Epithelial cell of esophagus (primary cell): ENCODE results near the gene ARHGAP23.
A peak's percentile ranks its signal among the peaks of the same experiment; 100 is the strongest.

Source experiments
- DNase-seq: peaks from one replicate; pipeline ENCODE4 v3.0.0; 2010; ENCODE audit warnings: low read depth
- H3K4me3 ChIP-seq: 2 replicates; pipeline ENCODE4 v1.5.1; 2011; ENCODE audit warnings: mild to moderate bottlenecking, low read length, control low read depth
- TF ChIP-seq, protein P1 (sequence below): IDR thresholded peaks from 2 replicates; pipeline ENCODE4 v1.5.1; 2011; ENCODE audit warnings: low read depth, mild to moderate bottlenecking, low read length, control low read depth, inconsistent platforms; ENCODE audit not compliant: insufficient read depth; ENCODE audit errors: missing control alignments

ARHGAP23 gene

DNA sequence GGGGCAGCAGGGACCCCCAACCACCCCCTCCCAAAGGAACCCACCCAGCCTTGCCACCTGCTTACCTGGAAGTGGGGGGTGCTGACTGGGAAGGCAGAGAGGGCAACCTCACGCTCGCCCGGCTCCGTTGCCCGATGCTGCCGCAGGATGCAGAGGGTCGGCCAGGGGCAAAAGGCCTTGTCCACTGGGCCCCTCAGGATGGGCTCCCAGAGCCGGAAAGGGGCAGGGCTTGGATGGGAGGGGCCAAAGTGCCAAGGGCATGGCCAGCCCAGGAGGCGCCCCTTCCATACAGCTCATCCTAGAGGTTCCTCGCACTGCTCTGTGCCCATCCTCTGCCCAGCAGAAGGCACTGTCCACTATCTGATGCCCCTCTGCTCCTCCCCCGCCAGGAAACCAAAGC lies 118.1 kb downstream of the ARHGAP23 start:
- DNase-seq: no peak
- H3K4me3 ChIP-seq: no peak overlapping the region
- TF ChIP-seq, protein P1, sequence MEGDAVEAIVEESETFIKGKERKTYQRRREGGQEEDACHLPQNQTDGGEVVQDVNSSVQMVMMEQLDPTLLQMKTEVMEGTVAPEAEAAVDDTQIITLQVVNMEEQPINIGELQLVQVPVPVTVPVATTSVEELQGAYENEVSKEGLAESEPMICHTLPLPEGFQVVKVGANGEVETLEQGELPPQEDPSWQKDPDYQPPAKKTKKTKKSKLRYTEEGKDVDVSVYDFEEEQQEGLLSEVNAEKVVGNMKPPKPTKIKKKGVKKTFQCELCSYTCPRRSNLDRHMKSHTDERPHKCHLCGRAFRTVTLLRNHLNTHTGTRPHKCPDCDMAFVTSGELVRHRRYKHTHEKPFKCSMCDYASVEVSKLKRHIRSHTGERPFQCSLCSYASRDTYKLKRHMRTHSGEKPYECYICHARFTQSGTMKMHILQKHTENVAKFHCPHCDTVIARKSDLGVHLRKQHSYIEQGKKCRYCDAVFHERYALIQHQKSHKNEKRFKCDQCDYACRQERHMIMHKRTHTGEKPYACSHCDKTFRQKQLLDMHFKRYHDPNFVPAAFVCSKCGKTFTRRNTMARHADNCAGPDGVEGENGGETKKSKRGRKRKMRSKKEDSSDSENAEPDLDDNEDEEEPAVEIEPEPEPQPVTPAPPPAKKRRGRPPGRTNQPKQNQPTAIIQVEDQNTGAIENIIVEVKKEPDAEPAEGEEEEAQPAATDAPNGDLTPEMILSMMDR: no peak

DNA sequence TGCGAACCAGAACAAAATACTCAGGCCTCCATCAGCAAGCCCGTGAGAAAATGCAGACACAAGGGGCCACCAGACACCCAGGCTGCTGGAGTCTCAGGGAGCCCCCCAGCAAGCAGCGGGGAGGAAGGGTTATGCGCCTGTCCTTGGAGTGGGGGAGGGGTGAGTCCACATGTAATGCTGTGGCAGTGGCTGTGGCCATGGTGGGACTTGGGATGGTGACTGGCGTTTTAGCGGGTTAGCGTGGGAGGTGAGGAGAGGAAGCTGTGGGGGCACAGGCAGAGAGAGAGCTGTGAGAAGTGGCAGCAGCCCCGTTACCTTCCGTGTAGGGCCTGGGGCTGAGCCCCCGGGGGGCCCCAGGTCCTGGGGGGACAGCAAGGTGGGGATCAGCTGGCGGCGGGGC lies 119.2 kb downstream of the ARHGAP23 start:
- no peak for DNase-seq
- no peak overlapping the region for H3K4me3 ChIP-seq
- TF ChIP-seq, protein P1: no peak

DNA sequence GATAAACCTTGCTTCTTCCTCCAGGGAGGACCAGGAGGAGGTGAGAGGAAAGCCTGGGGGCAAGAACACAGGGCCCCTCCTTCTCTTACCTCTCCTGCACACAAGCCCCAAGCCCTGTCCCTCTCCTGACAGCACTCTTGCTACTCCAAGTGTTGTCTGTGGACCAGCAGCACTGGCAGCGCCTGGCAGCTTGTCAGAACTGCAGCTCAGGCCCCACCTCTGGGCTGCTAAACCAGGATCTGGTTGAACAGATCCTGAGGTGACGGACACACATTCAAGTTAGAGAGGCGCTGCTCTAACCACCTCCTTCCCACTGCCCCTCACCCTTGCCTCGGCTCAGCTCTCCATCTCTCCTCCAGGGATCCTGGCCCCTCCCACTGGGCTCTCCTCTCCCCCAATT lies 121.0 kb downstream of the ARHGAP23 start:
- DNase-seq: no peak
- TF ChIP-seq, protein P1: no peak
- H3K4me3 ChIP-seq: no peak overlapping the region

DNA sequence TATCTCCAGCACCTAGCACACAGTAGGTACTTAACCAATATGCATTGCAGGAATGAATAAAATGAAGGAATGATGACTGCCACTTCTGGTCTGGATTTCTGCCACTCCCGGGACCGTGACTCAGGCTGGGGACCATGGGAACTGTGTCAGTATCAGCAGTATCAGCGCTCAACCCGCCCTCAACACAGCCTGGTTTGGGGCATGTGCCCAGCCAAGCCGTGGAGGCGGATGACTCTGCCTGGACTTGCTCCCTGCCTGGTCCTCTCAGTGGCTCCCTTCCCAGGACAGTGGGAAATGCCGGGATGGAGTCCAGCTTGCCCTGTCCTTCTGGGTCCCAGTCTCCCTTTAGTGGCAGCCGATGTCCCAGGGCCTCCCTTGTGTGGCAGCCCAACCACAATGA lies 122.4 kb downstream of the ARHGAP23 start:
- TF ChIP-seq, protein P1: no peak
- peak; percentile 93 for DNase-seq
- H3K4me3 ChIP-seq: no peak overlapping the region

DNA sequence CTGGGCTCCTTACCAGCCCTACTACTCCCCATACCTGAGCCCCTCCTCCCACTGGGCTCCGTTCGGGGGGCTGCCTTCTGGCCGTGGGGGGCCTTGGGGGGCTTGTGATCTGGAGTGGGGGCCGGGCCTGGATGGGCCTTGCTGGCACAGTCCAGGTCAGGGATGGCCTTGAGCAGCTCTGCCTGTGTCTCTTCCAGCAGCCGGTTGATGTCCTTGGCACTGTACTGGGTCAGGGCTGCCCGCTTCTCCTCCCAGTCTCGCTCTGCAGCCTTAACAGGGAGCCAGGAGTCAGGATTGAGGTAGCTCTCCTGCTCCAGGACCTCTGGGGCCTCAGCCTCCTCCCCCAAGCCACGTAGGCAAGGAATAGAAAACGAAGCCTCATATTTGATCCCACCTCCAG lies 122.9 kb downstream of the ARHGAP23 start:
- H3K4me3 ChIP-seq: no peak overlapping the region
- TF ChIP-seq, protein P1: no peak
- no peak for DNase-seq

DNA sequence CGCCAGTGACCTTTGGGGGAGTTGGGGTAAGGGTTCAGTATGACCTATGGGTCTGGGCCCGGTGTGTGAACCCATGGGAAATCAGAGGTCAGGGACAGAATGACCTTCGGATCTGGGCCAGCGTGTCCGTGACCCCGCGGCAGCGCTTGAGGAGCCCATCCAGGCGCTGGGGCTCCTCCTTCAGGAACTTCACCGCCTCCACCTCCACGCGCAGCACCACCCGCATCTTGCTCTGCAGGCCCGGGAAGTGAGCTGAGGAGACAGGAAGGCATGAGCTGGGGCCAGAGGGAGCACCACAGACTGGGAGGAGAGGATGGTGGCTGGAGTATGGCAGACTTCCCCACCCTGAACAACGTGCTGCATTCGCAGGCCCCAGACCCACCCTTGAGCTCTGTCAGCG lies 124.1 kb downstream of the ARHGAP23 start:
- TF ChIP-seq, protein P1: no peak
- H3K4me3 ChIP-seq: no peak overlapping the region
- no peak for DNase-seq

DNA sequence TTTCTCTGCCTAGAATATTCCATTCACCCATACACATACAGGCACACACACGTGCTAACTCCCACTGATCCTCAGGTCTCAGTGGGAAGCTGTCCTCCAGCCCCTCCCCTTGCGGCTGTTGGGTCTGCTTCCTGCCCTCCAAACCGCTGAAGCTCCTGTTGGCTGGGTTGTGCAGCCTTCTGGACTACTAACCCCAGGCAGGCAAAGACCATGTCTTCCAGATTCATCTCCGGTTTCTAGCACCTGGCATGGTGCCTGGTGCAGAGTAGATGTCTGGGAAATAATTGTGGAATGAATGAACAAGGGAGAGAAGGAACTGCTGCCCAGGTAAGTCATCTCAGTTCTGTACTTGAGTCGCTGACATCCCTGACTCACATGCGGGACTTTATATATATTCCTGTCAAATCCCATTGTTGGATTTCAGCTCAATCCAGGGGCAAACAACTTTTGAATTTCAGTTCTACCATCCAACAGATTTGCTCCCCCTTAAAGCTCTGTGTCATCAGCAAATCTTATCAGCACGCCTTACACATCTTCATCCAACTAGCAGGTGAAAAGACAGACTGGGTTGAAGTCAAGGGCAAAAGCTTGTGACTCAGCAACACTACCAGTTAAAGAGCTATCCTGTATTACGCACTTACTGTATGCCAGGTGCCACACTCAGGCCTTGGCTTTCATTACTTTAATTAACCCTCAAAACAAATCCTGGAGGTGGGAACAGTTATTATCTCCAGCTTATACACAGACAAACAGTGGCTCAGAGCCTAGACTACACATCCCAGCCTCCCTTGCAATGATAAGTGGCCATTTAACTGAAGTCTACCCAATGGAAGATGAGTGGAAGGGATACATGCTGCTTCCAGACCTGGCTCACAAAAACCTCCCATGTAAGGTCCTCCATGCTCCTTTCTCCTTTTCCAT lies 126.4 kb downstream of the ARHGAP23 start:
- TF ChIP-seq, protein P1: no peak
- DNase-seq: peak; percentile 70
- no peak overlapping the region for H3K4me3 ChIP-seq
